Activated T-cell treated with anti-CD3 and anti-CD28 coated beads, Interleukin-2, amount 50 U/mL, for 4 hours (primary cell): Measurements from ENCODE around the gene PSMC2. TPM values are rescaled to one million over a fixed set of nuclear protein-coding genes. Genes with fewer than 3 reads are reported as not detected.
"Not testable (repeated sequence)": the region's sequence is repeated elsewhere in the genome, so short reads cannot be mapped to it uniquely, and the experiment has no call there.

ENCODE experiments used
- ATAC-seq, 2 donors: fragments of 200-7000 bp; cut with Tn5 transposase; one replicate each; pipeline ENCODE4 v1.10.0; 2021
- DNase-seq: peaks from one replicate; pipeline ENCODE4 v3.0.0-alpha.2; 2020
- H3K27me3 Mint-ChIP-seq: one replicate; pipeline ENCODE4 v1.8.0; 2021; ENCODE audit warnings: low read depth, mixed read lengths
- H3K36me3 Mint-ChIP-seq: one replicate; pipeline ENCODE4 v1.8.0; 2022; ENCODE audit warnings: mixed read lengths; ENCODE audit not compliant: insufficient read depth
- H3K4me1 Mint-ChIP-seq: one replicate; pipeline ENCODE4 v1.8.0; 2021; ENCODE audit warnings: low read depth, mixed read lengths
- H3K4me3 Mint-ChIP-seq: one replicate; pipeline ENCODE4 v1.8.0; 2021; ENCODE audit warnings: mild to moderate bottlenecking, moderate library complexity, mixed read lengths
- H3K9me3 Mint-ChIP-seq: one replicate; pipeline ENCODE4 v1.8.0; 2021; ENCODE audit warnings: mixed read lengths
- total RNA-seq, 3 donors: library from RNA; stranded (reverse); gene quantifications; one replicate each; pipeline ENCODE4 v1.2.1, GENCODE V29; 2021

PSMC2 gene
- total RNA-seq, 3 donors from 2014 or later = 277 to 314 (median 299) TPM

DNA sequence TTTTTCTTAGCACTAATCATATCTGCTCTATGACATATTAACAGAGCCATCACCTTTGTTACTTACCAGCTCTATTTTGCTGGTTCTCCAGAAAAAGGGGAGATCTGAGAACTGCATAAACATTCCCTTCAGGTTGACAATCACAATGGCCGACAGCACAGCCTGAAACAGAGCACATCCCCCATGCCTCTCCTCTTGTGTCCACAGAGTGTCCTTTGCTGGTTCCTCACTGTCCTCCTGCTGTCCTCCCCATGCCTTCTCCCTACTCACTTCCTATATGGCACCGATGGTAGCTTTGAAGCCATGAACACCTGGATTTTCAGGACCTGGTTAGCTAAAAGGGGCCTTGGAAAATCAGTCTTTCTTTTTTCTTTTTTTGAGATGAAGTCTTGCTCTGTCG lies 41.8 kb downstream of the PSMC2 start:
- Mint-ChIP-seq H3K4me3 (no peak overlapping the region), H3K27me3 (no peaks in the 10 kb centered on the region), H3K36me3 (no peaks in the 10 kb centered on the region), H3K4me1 (no peaks in the 10 kb centered on the region), H3K9me3 (no peaks in the 10 kb centered on the region)
- DNase-seq (no peak), ATAC-seq (no peak)

DNA sequence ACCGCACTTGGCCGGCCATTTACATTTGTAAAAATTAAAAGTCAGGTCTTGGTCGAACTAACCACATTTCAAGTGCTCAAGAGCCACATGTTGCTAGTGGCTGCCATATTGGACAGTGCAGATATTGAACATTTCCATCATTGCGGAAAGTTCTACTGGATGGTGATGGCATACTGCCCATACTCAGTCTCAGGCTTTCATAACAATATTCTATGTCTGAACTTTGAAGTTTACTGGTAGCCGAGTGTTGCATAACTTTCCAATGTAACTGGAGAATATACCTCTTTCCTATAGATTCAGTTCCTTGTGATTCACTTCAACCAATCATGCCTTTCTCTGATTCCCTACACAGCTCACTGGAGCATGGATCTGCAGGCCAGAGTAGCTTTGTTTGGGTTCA lies 43.7 kb downstream of the PSMC2 start:
- H3K27me3 Mint-ChIP-seq = peaks cover 2% of the 10 kb centered on the region
- H3K36me3 Mint-ChIP-seq = no peaks in the 10 kb centered on the region
- ATAC-seq (no peak), DNase-seq (no peak)
- no peak overlapping the region for H3K4me3 Mint-ChIP-seq
- no peaks in the 10 kb centered on the region for H3K4me1 Mint-ChIP-seq
- H3K9me3 Mint-ChIP-seq = no peaks in the 10 kb centered on the region

DNA sequence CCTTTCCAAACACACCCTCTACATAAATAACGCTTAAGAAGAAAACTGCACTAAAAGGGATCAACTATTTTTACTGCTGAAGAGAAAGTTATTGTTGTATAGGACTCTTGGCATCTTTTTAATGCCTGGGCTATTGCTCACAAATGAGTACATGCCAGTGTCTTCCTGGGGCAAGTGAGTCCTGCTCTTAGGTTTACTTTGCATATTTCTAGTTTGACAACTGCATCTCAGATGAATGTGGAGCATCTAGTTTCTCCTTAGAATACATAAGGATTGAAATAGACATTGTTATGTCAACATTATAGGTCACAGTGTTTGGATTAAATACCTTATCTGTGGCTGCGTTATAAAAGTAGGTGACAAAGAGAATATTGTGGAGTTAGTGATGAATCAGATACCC lies 44.5 kb downstream of the PSMC2 start:
- DNase-seq (no peak), ATAC-seq (no peak)
- no peaks in the 10 kb centered on the region for H3K9me3 Mint-ChIP-seq
- no peaks in the 10 kb centered on the region for H3K36me3 Mint-ChIP-seq
- H3K27me3 Mint-ChIP-seq = peaks cover 2% of the 10 kb centered on the region
- no peaks in the 10 kb centered on the region for H3K4me1 Mint-ChIP-seq
- no peak overlapping the region for H3K4me3 Mint-ChIP-seq

DNA sequence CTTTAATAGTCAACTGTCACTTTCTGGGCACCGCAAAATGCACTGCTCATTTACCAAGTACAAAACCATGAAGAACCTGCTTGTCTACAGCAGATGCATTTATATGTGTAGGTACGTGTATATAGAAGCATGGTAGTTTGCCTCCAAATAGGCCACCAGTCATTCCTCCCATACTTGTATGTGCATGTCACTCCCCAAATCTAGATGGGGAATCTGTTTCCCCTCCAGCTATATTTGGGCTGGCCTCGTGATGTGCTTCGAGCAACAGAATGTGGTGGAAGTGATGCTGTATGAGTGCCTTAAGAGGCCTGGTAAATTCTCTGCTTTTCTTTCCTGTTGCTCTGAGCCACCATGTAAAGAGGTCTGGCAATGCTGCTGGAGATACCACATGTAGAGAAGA lies 47.1 kb downstream of the PSMC2 start:
- H3K36me3 Mint-ChIP-seq = no peaks in the 10 kb centered on the region
- H3K4me1 Mint-ChIP-seq = no peaks in the 10 kb centered on the region
- DNase-seq = no peak
- peaks cover 2% of the 10 kb centered on the region for H3K27me3 Mint-ChIP-seq
- H3K9me3 Mint-ChIP-seq = no peaks in the 10 kb centered on the region
- H3K4me3 Mint-ChIP-seq = no peak overlapping the region
- no peak for ATAC-seq

DNA sequence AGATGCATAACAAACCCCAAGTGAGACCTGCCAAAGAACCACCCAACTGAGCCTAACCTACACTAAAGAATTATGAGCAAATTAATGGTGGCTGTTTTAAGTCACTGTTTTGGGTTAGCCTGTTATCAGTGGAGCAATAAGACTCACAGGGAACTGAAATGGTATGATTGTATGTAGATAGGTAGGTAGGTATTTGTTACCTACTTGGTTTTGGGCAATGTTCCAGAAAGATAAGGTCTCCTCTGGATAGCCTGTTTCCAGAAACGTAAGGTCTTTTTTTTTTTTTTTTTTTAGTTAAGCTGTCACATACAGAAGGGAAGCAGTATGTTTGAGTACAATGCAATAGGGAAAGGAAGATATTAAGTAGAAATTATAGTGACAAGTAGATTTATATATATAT lies 47.6 kb downstream of the PSMC2 start:
- ATAC-seq (no peak), DNase-seq (no peak)
- Mint-ChIP-seq H3K27me3 (peaks cover 2% of the 10 kb centered on the region), H3K4me3 (no peak overlapping the region), H3K9me3 (no peaks in the 10 kb centered on the region), H3K36me3 (no peaks in the 10 kb centered on the region), H3K4me1 (no peaks in the 10 kb centered on the region)

DNA sequence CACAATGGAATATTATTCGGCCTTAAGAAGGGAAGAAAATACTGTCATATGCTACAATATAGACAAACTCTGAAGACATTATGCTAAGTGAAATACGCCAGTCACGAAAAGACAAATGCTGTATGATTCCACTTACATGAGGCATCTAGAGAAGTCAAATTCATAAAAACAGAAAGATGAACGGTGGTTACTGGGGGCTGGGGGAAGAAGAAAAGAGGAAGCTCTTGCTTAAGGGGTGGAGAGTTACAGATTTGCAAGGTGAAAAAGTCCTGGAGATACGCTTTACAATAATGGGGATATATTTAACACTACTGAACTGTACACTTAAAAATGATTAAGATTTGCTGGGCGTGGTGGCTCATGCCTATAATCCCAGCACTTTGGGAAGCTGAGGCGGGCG lies 49.0 kb downstream of the PSMC2 start:
- Mint-ChIP-seq H3K4me1 (no peaks in the 10 kb centered on the region), H3K27me3 (peaks cover 6% of the 10 kb centered on the region), H3K36me3 (no peaks in the 10 kb centered on the region), H3K4me3 (no peak overlapping the region), H3K9me3 (no peaks in the 10 kb centered on the region)
- DNase-seq = no peak
- ATAC-seq = no peak

DNA sequence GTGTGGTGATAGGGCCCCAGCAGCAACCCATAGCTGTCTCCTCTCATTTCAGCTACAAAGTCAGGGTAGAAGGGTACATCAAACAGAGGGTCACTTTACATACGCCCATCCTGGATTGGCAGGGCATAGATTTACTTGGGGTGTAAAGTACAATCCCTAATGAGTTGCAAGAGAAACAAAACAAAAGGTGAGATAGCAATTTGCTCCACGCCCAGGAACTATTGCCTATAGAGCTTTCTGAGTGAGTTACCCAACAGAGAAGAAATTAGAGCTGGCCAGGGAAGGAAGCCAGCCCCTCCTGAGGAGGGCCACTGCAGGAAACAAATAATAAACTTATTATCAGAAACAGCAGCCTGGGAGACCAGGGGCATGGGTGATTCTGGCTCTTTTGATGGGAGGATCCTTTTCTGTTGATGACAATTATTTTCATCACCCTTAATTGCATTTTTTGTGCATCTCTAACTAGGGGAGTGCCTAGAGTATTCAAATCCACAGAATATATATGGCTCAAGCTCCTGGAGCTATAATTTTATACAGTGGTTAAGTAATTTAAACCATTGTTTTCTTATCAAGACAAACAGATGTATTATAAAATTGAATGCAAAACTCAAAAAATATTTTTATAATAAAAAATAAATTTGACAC lies 51.2 kb downstream of the PSMC2 start:
- Mint-ChIP-seq H3K4me3 (no peak overlapping the region), H3K27me3 (peaks cover 11% of the 10 kb centered on the region), H3K9me3 (no peaks in the 10 kb centered on the region), H3K4me1 (no peaks in the 10 kb centered on the region), H3K36me3 (no peaks in the 10 kb centered on the region)
- DNase-seq (no peak), ATAC-seq (no peak)

DNA sequence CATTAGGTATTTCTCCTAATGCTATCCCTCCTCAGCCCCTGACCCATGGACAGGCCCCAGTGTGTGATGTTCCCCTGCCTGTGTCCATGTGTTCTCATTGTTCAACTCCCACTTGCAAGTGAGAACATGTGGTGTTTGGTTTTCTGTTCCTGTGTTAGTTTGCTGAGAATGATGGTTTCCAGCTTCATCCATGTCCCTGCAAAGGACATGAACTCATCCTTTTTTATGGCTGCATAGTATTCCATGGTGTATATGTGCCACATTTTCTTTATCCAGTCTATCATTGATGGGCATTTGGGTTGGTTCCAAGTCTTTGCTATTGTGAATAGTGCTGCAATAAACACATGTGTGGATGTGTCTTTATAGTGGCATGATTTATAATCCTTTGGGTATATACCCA lies 52.2 kb downstream of the PSMC2 start:
- ATAC-seq, H3K4me3 Mint-ChIP-seq, DNase-seq, H3K4me1 Mint-ChIP-seq, H3K9me3 Mint-ChIP-seq, H3K36me3 Mint-ChIP-seq: not testable (repeated sequence)
- H3K27me3 Mint-ChIP-seq = peaks cover 11% of the 10 kb centered on the region

DNA sequence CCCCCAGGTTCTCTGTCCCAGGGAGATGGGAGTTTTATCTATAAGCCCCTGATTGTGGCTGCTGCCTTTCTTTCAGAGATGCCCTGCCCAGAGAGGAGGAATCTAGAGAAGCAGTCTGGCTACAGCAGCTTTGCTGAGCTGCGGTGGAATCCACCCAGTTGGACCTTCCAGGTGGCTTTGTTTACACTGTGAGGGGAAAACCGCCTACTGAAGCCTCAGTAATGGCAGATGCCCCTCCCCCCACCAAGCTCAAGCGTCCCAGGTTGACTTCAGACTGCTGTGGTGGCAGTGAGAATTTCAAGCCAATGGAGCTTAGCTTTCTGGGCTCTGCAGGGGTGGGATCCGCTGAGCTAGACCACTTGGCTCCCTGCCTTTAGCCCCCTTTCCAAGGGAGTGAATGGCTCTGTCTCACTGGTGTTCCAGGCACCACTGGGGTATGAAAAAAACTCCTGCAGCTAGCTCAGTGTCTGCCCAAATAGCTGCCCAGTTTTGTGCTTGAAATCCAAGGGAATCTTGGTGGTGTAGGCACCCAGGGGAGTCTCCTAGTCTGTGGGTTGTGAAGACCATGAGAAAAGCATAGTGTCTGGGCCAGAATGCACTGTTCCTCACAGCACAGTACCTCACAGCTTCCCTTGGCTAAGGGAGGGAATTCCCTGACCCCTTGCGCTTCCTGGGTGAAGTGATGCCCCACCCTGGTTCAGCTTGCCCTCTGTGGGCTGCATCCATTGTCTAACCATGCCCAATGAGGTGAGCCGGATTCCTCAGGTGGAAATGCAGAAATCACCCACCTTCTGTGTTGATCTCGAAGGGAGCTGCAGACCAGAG lies 58.6 kb downstream of the PSMC2 start:
- not testable (repeated sequence) for ATAC-seq, H3K36me3 Mint-ChIP-seq, H3K4me1 Mint-ChIP-seq

DNA sequence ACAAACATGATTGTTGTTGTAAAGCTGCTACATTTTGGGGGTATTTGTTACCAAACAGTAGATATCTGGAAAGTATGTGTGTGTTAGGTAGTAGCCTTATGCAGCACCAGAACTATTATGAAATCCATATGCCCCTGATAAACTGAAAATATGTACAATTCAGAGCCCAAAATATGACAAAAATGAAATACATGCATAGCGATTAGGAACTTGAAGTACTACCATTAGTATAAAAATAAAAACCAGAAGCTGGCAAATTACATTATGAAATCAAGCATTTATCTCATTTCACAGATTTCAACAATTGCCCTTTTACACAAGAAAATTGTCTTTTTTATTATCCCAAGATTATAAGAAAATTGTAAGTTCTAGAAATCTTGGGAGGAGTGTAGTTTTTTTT lies 64.7 kb downstream of the PSMC2 start:
- H3K36me3 Mint-ChIP-seq = no peaks in the 10 kb centered on the region
- H3K27me3 Mint-ChIP-seq = peaks cover 29% of the 10 kb centered on the region
- no peaks in the 10 kb centered on the region for H3K4me1 Mint-ChIP-seq
- H3K4me3 Mint-ChIP-seq = no peak overlapping the region
- no peak for ATAC-seq
- H3K9me3 Mint-ChIP-seq = no peaks in the 10 kb centered on the region
- DNase-seq = no peak

More for the DNA sequence above, 58.6 kb downstream of the PSMC2 start:
- H3K27me3 Mint-ChIP-seq = peaks cover 17% of the 10 kb centered on the region
- not testable (repeated sequence) for H3K9me3 Mint-ChIP-seq, DNase-seq, H3K4me3 Mint-ChIP-seq

DNA sequence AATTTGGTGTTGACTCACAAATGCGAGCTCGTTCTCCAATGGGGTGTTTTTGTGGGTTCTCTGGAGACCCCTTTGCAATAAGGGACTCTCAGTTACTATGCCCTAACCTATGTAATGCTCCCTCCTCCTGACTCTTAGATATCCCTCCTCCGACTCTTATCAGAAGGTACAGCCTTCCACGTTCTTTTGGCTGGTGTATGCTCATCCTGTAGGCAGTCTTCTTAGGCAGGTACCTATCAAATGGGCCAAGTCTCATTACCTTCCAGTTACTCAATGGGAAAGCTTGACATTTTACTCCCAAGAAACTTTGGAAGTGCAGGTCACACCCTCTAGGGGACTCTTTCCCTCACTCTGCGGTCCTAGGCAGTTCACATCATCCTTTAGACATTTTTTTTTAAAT lies 66.0 kb downstream of the PSMC2 start:
- ATAC-seq (no peak), DNase-seq (no peak)
- H3K36me3 Mint-ChIP-seq = no peaks in the 10 kb centered on the region
- H3K9me3 Mint-ChIP-seq = no peaks in the 10 kb centered on the region
- H3K4me3 Mint-ChIP-seq = no peak overlapping the region
- H3K4me1 Mint-ChIP-seq = no peaks in the 10 kb centered on the region
- H3K27me3 Mint-ChIP-seq = peaks cover 32% of the 10 kb centered on the region

DNA sequence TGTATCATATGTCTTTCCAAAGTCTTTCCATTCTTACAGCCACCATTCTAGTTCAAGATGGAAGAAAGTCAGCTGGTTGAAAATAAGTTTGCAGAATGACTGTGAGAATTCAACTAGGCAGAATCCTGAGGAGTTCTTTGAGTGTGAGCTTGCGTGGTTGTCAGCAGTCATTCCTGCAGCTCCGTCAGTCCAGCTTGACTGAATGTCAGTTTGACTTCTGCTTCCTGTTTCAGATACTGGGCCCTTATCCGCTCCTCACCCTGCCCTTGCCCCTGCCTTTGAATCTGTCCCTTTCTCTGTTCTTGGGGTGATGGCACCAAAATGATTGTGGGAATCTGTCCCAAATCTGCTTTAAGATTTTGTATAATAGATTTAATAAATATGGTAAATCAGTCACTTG lies 70.8 kb downstream of the PSMC2 start:
- peaks cover 35% of the 10 kb centered on the region for H3K27me3 Mint-ChIP-seq
- H3K4me1 Mint-ChIP-seq = no peaks in the 10 kb centered on the region
- DNase-seq (no peak), ATAC-seq (no peak)
- no peaks in the 10 kb centered on the region for H3K36me3 Mint-ChIP-seq
- no peaks in the 10 kb centered on the region for H3K9me3 Mint-ChIP-seq
- H3K4me3 Mint-ChIP-seq = no peak overlapping the region
